ENCODE results near the gene SERF1B. TPM values are rescaled to one million over a fixed set of nuclear protein-coding genes. Genes with fewer than 3 reads are reported as not detected.
"Not testable (repeated sequence)": the region's sequence is repeated elsewhere in the genome, so short reads cannot be mapped to it uniquely, and the experiment has no call there.

The SERF1B gene
- total RNA-seq: 36.0 TPM

GRCh38 chr5:70025106-70025844, at the start of gene SERF1B:
Gene SERF1B (plus strand): TSS chr5:70025251. CDS start chr5:70025452, 201 bp downstream.
- ATAC-seq: peak; percentile 97
- intact Hi-C loops (cut with DNase I); DNase-seq (ENCODE audit: low spot score): not testable (repeated sequence)

DNA sequence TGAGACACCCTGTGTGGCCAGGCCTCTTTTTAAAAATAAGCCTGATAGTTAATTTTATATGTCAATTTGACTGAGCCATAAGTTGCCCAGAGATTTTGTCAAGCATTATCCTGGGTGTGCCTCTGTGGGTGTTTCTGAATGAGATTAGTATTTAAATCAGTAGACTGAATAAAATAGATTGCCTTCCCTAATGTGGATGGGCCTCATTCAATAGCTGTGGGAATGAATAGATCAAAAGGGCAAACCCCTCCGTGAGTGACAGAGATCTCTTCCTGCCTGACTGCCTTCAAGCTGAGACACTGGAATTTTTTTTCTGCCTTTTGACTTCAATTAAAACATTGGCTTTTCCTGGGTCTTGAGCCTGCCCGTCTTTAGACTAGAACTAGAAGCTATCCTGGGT, 33.3 kb upstream of the SERF1B start:
- ATAC-seq; DNase-seq (ENCODE audit: low spot score); intact Hi-C loops (cut with DNase I): not testable (repeated sequence)

DNA sequence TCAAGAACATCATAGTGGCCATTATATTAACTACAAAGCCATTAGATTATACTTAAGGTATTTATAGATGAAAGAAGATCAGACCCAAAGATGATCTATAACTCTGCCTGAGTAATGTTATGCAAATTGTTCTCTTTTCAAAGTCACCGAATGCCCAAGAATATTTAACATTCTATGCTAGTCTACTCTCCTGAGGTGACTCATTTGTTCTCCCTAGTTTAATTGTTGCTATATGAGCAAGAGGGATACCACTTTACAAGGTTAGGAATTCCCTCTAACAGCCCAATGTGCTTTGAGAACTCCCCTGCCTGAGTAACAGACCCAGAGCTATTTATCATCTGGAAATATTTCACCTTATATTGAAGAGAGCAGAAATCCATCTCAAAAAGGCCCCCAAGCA, 29.5 kb upstream of the SERF1B start:
- intact Hi-C loops (cut with DNase I); DNase-seq (ENCODE audit: low spot score); ATAC-seq: not testable (repeated sequence)

- DNase-seq (ENCODE audit: low spot score); ATAC-seq: not testable (repeated sequence)
Measured at GRCh38 chr5:70020660-70021059, 4.4 kb upstream of the SERF1B start.

GRCh38 chr5:70025845-70026145, 744 bp downstream of the SERF1B start:
- peak; percentile 47 for ATAC-seq
- intact Hi-C loops (cut with DNase I); DNase-seq (ENCODE audit: low spot score): not testable (repeated sequence)

More at GRCh38 chr5:70020660-70021059, 4.4 kb upstream of the SERF1B start:
- intact Hi-C loops (cut with DNase I): not testable (repeated sequence)

GRCh38 chr5:70031204-70031603, 6.2 kb downstream of the SERF1B start:
- DNase-seq (ENCODE audit: low spot score); intact Hi-C loops (cut with DNase I); ATAC-seq: not testable (repeated sequence)

DNA sequence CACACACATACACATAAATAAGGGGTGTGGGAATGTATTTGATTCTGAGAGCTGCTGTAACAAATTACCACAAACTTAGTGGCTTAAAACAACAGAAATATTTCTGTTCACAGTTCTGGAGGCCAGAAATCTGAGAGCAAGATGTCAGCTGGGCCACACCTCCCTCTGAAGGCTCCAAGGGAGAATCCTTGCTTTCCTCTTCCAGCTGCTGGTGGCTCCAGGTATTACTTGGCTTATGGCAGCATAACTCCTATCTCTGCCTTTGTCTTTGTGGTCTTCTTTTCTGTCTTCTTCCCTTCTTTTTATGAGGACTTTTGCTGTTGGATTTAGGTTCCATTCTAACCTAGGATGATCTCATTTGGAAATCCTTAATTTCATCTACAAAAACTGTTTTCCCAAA, 16.4 kb downstream of the SERF1B start:
- ATAC-seq; intact Hi-C loops (cut with DNase I); DNase-seq (ENCODE audit: low spot score): not testable (repeated sequence)

GRCh38 chr5:70049790-70050142, 24.7 kb downstream of the SERF1B start:
- DNase-seq (ENCODE audit: low spot score); intact Hi-C loops (cut with DNase I): not testable (repeated sequence)
- ATAC-seq: peak; percentile 54

DNA sequence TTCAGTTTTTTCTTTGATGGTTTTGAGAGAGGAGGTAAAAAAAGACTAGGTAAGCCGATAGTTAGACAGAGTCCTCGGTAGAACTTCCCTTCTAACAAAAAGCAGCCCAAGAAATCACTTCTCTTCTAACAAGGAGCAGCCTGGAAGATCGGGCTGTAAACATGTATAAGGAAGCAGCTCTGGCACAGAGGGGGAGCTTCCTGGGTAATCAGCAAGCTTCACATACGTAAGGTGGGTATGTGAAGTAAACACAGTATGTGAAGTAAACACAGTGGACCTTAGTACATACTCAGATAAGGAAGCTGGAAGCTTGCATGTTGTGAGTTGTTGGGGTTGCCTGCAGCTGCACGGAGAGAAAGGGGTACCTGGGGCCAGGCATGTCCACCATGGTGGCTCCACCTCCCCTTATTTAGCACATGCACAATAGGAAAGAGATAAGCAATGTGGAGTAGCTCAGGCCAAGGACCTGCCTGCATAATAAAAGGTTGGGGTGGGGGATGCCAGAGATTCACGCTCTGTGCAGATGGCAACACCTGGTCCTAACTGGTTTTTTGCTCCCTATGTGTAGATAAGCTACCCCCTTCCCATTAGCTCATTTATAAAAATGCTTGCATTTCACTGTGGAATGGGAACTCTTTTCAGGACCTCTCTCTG, 31.4 kb downstream of the SERF1B start:
- intact Hi-C loops (cut with DNase I); ATAC-seq; DNase-seq (ENCODE audit: low spot score): not testable (repeated sequence)

GRCh38 chr5:70057140-70057539, 32.1 kb downstream of the SERF1B start:
- ATAC-seq; intact Hi-C loops (cut with DNase I); DNase-seq (ENCODE audit: low spot score): not testable (repeated sequence)

- intact Hi-C loops (cut with DNase I); DNase-seq (ENCODE audit: low spot score); ATAC-seq: not testable (repeated sequence)
Measured at GRCh38 chr5:70077632-70078031, 52.6 kb downstream of the SERF1B start.

DNA sequence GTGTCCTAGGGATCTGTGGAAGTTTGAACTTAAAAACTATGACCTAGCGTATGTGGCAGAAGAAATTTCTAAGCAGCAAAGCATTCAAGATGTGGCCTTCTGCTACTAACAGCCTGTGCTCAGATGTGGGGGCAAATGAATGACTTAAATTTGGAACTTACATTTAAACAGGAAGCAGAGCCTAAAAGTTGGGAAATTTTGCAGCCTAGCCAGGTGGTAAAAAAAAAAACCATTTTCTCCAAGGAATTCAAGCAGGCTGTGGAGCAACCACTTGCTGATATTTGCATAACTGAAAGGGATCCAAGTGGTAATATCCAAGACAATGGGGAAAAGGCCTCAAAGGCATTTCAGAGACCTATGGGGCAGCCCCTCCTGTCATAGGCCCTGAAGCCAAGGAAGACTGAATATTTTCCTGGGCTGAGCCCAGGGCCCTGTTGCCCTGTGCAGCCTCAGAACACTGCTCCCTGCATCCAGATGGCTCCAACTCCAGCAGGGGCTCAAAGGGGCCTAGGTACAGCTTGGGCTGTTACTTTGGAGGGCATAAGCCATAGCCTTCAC, 63.9 kb downstream of the SERF1B start:
- DNase-seq (ENCODE audit: low spot score); intact Hi-C loops (cut with DNase I): not testable (repeated sequence)
- ATAC-seq: peak; percentile 55

- intact Hi-C loops (cut with DNase I); DNase-seq (ENCODE audit: low spot score); ATAC-seq: not testable (repeated sequence)
Measured at GRCh38 chr5:70091776-70092175, 66.7 kb downstream of the SERF1B start.

Other genes with a start within 250 kb of the SERF1B start
- gene SMN2, start 24.4 kb downstream of the SERF1B start, total RNA-seq: 66.5 TPM